PC-9 (cell line): ENCODE measurements around the gene ALDOC.

Source experiments
- EZH2 ChIP-seq: fragments of 200-600 bp; sonication (generic); IDR thresholded peaks from 2 replicates; pipeline ENCODE4 v1.8.0; 2017; ENCODE audit warnings: antibody characterized with exemption, low read depth
- TF ChIP-seq, protein P1 (sequence below): fragments of 200-600 bp; sonication (generic); conservative IDR thresholded peaks from 2 replicates; pipeline ENCODE4 v1.6.1; 2017; ENCODE audit warnings: mixed run types, antibody characterized with exemption, mild to moderate bottlenecking, moderate library complexity

DNA sequence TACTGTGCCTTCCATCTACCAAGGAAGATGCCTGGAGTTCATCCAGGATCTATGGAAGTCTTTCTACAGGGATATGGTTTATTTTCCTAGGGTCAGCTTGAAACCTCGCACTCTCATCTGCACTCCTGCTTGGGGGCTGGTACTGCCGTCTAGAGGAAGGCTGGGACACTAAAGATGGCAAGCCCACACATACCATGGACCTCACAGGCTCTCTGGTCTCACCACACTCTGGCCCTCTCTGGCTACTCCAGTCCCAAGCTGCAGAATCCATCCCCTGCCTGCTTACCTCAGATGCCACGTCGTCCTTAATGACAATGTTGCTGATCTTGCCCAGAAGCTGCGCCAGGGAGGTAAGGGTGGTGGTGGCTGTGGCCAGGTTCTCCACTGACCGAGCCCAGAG, 22.1 kb downstream of the ALDOC start:
- TF ChIP-seq, protein P1, sequence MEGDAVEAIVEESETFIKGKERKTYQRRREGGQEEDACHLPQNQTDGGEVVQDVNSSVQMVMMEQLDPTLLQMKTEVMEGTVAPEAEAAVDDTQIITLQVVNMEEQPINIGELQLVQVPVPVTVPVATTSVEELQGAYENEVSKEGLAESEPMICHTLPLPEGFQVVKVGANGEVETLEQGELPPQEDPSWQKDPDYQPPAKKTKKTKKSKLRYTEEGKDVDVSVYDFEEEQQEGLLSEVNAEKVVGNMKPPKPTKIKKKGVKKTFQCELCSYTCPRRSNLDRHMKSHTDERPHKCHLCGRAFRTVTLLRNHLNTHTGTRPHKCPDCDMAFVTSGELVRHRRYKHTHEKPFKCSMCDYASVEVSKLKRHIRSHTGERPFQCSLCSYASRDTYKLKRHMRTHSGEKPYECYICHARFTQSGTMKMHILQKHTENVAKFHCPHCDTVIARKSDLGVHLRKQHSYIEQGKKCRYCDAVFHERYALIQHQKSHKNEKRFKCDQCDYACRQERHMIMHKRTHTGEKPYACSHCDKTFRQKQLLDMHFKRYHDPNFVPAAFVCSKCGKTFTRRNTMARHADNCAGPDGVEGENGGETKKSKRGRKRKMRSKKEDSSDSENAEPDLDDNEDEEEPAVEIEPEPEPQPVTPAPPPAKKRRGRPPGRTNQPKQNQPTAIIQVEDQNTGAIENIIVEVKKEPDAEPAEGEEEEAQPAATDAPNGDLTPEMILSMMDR, result no peak
- no peak for TF ChIP-seq EZH2
